Stimulated activated naive B cell treated with anti-CD40 and anti-IgM and Interleukin-4, amounts not matched to agents 10 μg/mL and 1 μg/mL and 100 μg/mL, for 72 hours (primary cell): ENCODE measurements around the gene RILPL2.
A peak's percentile ranks its signal among the peaks of the same experiment; 100 is the strongest.
"Not testable (repeated sequence)": the region's sequence is repeated elsewhere in the genome, so short reads cannot be mapped to it uniquely, and the experiment has no call there.

Source experiments
- ATAC-seq, 2 donors: fragments of 150-1000 bp; cut with Tn5 transposase; replicated peaks; 2 replicates each; pipeline ENCODE4 v1.10.0; 2021; ENCODE audit warnings: moderate library complexity in 1 of 2
- DNase-seq: peaks from one replicate; pipeline ENCODE4 v3.0.0; 2021
- H3K27ac Mint-ChIP-seq: one replicate; pipeline ENCODE4 v1.8.0; 2022; ENCODE audit warnings: mild to moderate bottlenecking, mixed read lengths
- H3K27me3 Mint-ChIP-seq, 2 donors: one replicate each; pipeline ENCODE4 v1.8.0; 2022; ENCODE audit warnings: mixed read lengths in 2 of 2
- H3K36me3 Mint-ChIP-seq, 2 donors: one replicate each; pipeline ENCODE4 v1.8.0; 2022; ENCODE audit warnings: mixed read lengths in 2 of 2, mild to moderate bottlenecking in 1 of 2
- H3K4me1 Mint-ChIP-seq, 2 donors: one replicate each; pipeline ENCODE4 v1.8.0; 2022; ENCODE audit warnings: mixed read lengths in 2 of 2, mild to moderate bottlenecking in 1 of 2
- H3K4me3 Mint-ChIP-seq, 2 donors: one replicate each; pipeline ENCODE4 v1.8.0; 2022; ENCODE audit warnings: mild to moderate bottlenecking in 2 of 2, mixed read lengths in 2 of 2, moderate library complexity in 1 of 2
- H3K9me3 Mint-ChIP-seq, 2 donors: one replicate each; pipeline ENCODE4 v1.8.0; 2022; ENCODE audit warnings: mixed read lengths in 2 of 2, mild to moderate bottlenecking in 1 of 2

The RILPL2 gene

GRCh38 chr12:123441523-123442164 lies 5.2 kb upstream of the RILPL2 start:
- Mint-ChIP-seq H3K36me3 (peaks cover 0 to 5% of the 10 kb centered on the region in 2 donors), H3K27ac (peak overlapping the region; percentile 88), H3K4me3 (peak overlapping the region in 1 of 2 donors; percentile 19), H3K27me3 (no peaks in the 10 kb centered on the region), H3K9me3 (no peaks in the 10 kb centered on the region), H3K4me1 (peaks cover 22 to 34% of the 10 kb centered on the region in 2 donors)
- peak in 1 of 2 donors; percentile 20 for ATAC-seq
- no peak for DNase-seq

GRCh38 chr12:123435636-123436016 lies 858 bp downstream of the RILPL2 start:
- DNase-seq (no peak), ATAC-seq (no peak)
- Mint-ChIP-seq H3K4me3 (peak overlapping the region; percentile 91 to 99), H3K27ac (peak overlapping the region; percentile 100), H3K27me3 (no peaks in the 10 kb centered on the region), H3K36me3 (peaks cover 27 to 37% of the 10 kb centered on the region in 2 donors), H3K9me3 (no peaks in the 10 kb centered on the region), H3K4me1 (peaks cover 25 to 48% of the 10 kb centered on the region in 2 donors)

- Mint-ChIP-seq H3K36me3 (peaks cover 39 to 46% of the 10 kb centered on the region in 2 donors), H3K4me3 (peak overlapping the region; percentile 75 to 91), H3K4me1 (peaks cover 29 to 58% of the 10 kb centered on the region in 2 donors), H3K27ac (peak overlapping the region; percentile 73), H3K9me3 (no peaks in the 10 kb centered on the region), H3K27me3 (no peaks in the 10 kb centered on the region)
- DNase-seq (no peak), ATAC-seq (no peak)
These were observed 2.9 kb downstream of the RILPL2 start for GRCh38 chr12:123433615-123434014.

- H3K9me3 Mint-ChIP-seq = not testable (repeated sequence)
- peaks cover 47 to 57% of the 10 kb centered on the region in 2 donors for H3K36me3 Mint-ChIP-seq
These were observed 4.3 kb downstream of the RILPL2 start for GRCh38 chr12:123431951-123432817.

GRCh38 chr12:123429101-123429500 lies 7.4 kb downstream of the RILPL2 start:
- H3K27ac Mint-ChIP-seq = peak overlapping the region; percentile 98
- not testable (repeated sequence) for ATAC-seq, H3K9me3 Mint-ChIP-seq, H3K27me3 Mint-ChIP-seq, H3K4me3 Mint-ChIP-seq, DNase-seq
- peaks cover 31 to 59% of the 10 kb centered on the region in 2 donors for H3K4me1 Mint-ChIP-seq
- peaks cover 49 to 51% of the 10 kb centered on the region in 2 donors for H3K36me3 Mint-ChIP-seq

More at GRCh38 chr12:123431951-123432817, 4.3 kb downstream of the RILPL2 start:
- peak overlapping the region; percentile 81 for H3K27ac Mint-ChIP-seq
- H3K4me1 Mint-ChIP-seq = peaks cover 35 to 67% of the 10 kb centered on the region in 2 donors
- peak overlapping the region; percentile 79 to 91 for H3K4me3 Mint-ChIP-seq
- DNase-seq (peak; percentile 27), ATAC-seq (peak; percentile 25 to 35)
- H3K27me3 Mint-ChIP-seq = not testable (repeated sequence)

GRCh38 chr12:123428591-123428990 lies 7.9 kb downstream of the RILPL2 start:
- no peaks in the 10 kb centered on the region for H3K9me3 Mint-ChIP-seq
- no peak for DNase-seq
- H3K27ac Mint-ChIP-seq = peak overlapping the region; percentile 98
- H3K27me3 Mint-ChIP-seq = no peaks in the 10 kb centered on the region
- H3K4me3 Mint-ChIP-seq = peak overlapping the region in 1 of 2 donors; percentile 63
- H3K4me1 Mint-ChIP-seq = peaks cover 30 to 55% of the 10 kb centered on the region in 2 donors
- ATAC-seq = no peak
- H3K36me3 Mint-ChIP-seq = peaks cover 50 to 54% of the 10 kb centered on the region in 2 donors

- peak; percentile 95 to 97 for ATAC-seq
- peak; percentile 83 for DNase-seq
- H3K4me3 Mint-ChIP-seq = peak overlapping the region; percentile 63 to 72
- peaks cover 44 to 46% of the 10 kb centered on the region in 2 donors for H3K36me3 Mint-ChIP-seq
- no peaks in the 10 kb centered on the region for H3K9me3 Mint-ChIP-seq
- H3K4me1 Mint-ChIP-seq = peaks cover 21 to 41% of the 10 kb centered on the region in 2 donors
- peak overlapping the region; percentile 98 for H3K27ac Mint-ChIP-seq
- no peaks in the 10 kb centered on the region for H3K27me3 Mint-ChIP-seq
These were observed 9.3 kb downstream of the RILPL2 start for GRCh38 chr12:123427036-123427769.

GRCh38 chr12:123421314-123421713 lies 15.2 kb downstream of the RILPL2 start:
- no peaks in the 10 kb centered on the region for H3K27me3 Mint-ChIP-seq
- peaks cover 34 to 35% of the 10 kb centered on the region in 2 donors for H3K36me3 Mint-ChIP-seq
- H3K4me1 Mint-ChIP-seq = no peaks in the 10 kb centered on the region
- DNase-seq (no peak), ATAC-seq (no peak)
- H3K9me3 Mint-ChIP-seq = no peaks in the 10 kb centered on the region
- H3K27ac Mint-ChIP-seq = peak overlapping the region; percentile 15
- no peak overlapping the region for H3K4me3 Mint-ChIP-seq

- Mint-ChIP-seq H3K4me3 (no peak overlapping the region), H3K9me3 (no peaks in the 10 kb centered on the region), H3K27me3 (no peaks in the 10 kb centered on the region), H3K4me1 (peaks cover 4 to 5% of the 10 kb centered on the region in 2 donors), H3K36me3 (peaks cover 16 to 33% of the 10 kb centered on the region in 2 donors), H3K27ac (peak overlapping the region; percentile 25)
- DNase-seq (no peak), ATAC-seq (peak in 1 of 2 donors; percentile 10)
These were observed 26.5 kb downstream of the RILPL2 start for GRCh38 chr12:123410041-123410412.

- H3K4me3 Mint-ChIP-seq, H3K4me1 Mint-ChIP-seq, H3K27me3 Mint-ChIP-seq, DNase-seq, H3K9me3 Mint-ChIP-seq: not testable (repeated sequence)
- peaks cover 19 to 34% of the 10 kb centered on the region in 2 donors for H3K36me3 Mint-ChIP-seq
- H3K27ac Mint-ChIP-seq = peak overlapping the region; percentile 25
- peak; percentile 14 to 60 for ATAC-seq
These were observed 27.0 kb downstream of the RILPL2 start for GRCh38 chr12:123409284-123410040.

GRCh38 chr12:123408619-123409018 lies 27.9 kb downstream of the RILPL2 start:
- not testable (repeated sequence) for H3K9me3 Mint-ChIP-seq, H3K4me3 Mint-ChIP-seq, H3K27me3 Mint-ChIP-seq, ATAC-seq, DNase-seq, H3K27ac Mint-ChIP-seq
- Mint-ChIP-seq H3K4me1 (peaks cover 6 to 13% of the 10 kb centered on the region in 2 donors), H3K36me3 (peaks cover 18 to 36% of the 10 kb centered on the region in 2 donors)

- ATAC-seq, H3K4me3 Mint-ChIP-seq, DNase-seq, H3K27me3 Mint-ChIP-seq, H3K27ac Mint-ChIP-seq, H3K9me3 Mint-ChIP-seq: not testable (repeated sequence)
- peaks cover 9 to 18% of the 10 kb centered on the region in 2 donors for H3K4me1 Mint-ChIP-seq
- peaks cover 23 to 38% of the 10 kb centered on the region in 2 donors for H3K36me3 Mint-ChIP-seq
These were observed 28.6 kb downstream of the RILPL2 start for GRCh38 chr12:123407934-123408333.

GRCh38 chr12:123407269-123407668 lies 29.2 kb downstream of the RILPL2 start:
- Mint-ChIP-seq H3K4me1 (peaks cover 12 to 21% of the 10 kb centered on the region in 2 donors), H3K36me3 (peaks cover 24 to 41% of the 10 kb centered on the region in 2 donors), H3K27ac (peak overlapping the region; percentile 47)
- not testable (repeated sequence) for H3K4me3 Mint-ChIP-seq, DNase-seq, H3K9me3 Mint-ChIP-seq, ATAC-seq, H3K27me3 Mint-ChIP-seq
